Measurements from ENCODE around the gene ZFPM1.
"Not testable (repeated sequence)": the region's sequence is repeated elsewhere in the genome, so short reads cannot be mapped to it uniquely, and the experiment has no call there.

ZFPM1 gene

DNA sequence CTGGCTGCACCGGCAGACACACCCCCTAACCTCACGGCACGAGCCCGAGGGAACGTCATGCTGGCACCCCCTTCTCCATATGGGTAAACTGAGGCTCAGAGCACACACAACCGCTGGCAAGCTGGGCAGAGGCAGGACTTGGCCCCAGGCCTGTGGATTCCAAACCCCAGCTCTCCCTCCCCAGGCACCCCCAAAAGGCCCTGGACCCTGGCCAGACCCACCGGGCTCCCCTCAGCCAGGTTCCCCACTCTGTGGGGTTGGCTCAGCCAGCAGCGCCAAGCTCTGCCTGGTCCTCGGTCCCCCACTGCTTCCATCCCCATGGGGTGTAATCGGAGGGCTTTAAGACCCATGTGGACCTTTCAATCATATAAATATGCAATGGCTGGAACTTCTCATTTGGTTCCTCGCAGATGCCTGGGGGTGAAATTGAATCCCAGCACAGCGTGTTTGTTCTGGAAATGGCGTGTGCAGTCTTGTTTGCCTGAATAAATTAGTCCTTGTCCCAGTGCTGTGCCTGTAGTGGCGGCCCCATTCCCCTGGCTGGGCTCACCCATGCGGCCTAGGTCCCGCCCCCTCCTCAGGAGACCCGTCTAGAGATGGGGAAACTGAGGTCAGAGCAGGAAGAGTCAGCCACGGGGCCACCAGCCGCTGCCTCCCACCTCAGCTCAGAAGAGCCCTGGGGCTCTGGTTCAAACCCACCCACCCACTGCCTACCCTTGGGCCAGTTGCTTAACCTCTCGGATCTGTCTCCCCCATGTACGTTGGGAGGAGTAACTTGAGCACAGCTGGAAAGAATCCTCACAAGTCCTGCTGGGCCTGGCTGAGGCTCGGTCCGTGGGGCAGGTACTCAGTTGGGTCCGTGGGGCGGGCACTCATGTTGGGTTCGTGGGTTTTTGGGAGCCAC is 57.3 kb downstream of the ZFPM1 start:
- no peak for FAIRE-seq
- peak; percentile 42 for DNase-seq (ENCODE audit: insufficient read length, low spot score)

DNA sequence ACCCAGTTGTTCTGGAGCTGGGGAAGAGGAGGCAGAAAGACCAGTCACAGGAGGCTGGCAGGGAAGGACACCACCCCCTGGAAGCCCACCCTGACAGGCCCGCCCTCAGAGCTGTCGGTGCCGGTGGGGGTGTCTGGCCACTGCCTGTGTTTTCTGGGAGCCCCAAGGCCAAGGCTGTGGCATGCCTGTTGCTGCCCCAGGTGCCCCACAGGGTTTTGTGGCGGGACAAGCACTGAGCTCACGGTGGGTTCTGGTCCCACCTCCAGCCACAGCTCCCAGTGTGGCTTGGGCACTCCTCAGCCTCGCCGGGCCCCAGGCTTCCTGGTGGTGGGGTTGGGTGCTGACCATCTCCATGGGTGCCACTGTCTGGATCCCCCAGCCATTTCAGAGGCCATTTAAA is 58.0 kb downstream of the ZFPM1 start:
- DNase-seq (ENCODE audit: insufficient read length, low spot score) (no peak), FAIRE-seq (no peak)

DNA sequence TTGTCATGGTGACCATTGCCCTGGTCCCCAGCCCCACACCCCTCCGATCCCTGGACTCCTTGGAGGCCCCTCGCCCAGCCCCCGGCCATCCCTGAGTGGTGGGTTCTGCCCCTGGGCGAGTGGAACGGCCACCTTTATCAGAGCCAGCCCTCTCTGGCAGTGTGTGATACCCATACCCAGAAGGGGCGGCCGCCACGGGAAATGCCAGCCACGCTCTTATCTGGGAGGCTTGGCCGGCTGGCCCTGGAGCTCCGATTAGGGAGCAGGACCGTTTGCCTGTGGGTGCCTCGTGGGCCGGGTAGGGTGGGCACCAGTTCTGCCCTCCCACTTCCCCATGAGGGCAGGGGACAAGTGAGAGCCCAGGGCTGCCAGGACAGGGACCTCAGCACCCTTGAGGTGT is 58.8 kb downstream of the ZFPM1 start:
- DNase-seq (ENCODE audit: insufficient read length, low spot score) (no peak), FAIRE-seq (no peak)

DNA sequence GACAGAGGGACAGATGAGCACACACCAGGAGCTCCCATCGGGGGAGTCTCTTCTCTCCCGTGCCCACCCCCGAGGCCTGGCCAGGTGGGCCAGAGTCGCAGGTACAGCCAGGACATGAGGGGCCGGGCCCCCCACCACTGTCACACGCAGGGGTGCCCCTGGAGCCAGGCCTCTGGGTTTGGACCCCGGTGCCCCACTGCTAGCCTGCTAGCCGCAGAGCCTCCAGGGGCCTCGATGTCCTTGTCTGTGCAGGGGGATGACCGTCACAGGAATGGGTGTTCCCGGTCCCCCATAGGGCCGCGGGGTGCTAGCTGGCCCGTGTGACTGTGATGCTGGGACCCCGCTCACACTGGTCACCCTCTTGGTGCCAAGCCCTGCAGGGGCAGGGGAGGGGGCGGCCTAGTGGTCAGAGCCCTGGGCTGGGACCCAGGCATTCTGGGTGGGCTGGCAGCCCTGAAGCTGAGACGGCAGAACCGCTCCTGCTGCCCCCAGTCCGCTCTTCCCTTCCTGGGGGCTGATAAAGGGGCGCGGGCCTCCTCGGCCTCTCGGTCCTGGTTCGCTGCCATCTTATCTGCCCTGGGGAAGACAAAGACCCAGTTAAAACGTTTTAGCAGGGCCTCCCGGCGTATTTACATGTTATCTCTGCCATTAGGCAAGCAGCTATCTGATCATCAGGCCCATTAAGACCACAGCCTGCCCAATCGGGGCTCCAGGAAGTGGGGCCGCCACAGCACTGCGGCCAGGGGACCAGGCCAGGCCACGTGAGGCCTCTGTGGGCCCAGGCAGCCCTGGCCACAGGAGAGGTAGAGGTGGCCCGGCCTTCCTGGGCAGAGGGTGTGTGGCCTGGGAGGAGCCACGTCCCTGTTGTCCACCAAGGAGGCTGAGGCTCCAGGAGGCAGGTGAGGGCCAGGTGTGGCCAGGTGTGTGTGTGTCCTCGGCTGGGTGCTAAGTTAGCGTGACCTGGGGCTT is 59.9 kb downstream of the ZFPM1 start:
- DNase-seq (ENCODE audit: insufficient read length, low spot score) (no peak), FAIRE-seq (no peak)

DNA sequence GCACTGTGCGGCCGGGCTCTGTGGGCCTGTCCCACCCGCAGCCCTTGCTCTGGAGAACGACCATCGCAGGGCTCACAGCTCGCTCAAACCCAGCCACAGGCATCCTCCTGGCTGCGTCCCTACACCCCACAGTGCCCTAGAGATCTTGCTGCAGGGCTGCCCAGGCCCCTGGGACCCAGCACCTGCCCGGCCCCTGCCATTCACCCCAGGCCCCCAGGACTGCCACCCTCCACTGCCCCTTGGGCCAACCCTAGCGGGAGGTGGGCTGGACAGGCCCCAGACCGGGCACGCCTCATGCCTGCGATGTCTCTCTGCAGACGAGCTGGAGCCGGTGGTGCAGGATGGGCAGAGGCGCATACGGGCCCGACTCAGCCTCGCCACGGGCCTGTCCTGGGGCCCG is 61.0 kb downstream of the ZFPM1 start:
- FAIRE-seq, result no peak
- no peak for DNase-seq (ENCODE audit: insufficient read length, low spot score)

DNA sequence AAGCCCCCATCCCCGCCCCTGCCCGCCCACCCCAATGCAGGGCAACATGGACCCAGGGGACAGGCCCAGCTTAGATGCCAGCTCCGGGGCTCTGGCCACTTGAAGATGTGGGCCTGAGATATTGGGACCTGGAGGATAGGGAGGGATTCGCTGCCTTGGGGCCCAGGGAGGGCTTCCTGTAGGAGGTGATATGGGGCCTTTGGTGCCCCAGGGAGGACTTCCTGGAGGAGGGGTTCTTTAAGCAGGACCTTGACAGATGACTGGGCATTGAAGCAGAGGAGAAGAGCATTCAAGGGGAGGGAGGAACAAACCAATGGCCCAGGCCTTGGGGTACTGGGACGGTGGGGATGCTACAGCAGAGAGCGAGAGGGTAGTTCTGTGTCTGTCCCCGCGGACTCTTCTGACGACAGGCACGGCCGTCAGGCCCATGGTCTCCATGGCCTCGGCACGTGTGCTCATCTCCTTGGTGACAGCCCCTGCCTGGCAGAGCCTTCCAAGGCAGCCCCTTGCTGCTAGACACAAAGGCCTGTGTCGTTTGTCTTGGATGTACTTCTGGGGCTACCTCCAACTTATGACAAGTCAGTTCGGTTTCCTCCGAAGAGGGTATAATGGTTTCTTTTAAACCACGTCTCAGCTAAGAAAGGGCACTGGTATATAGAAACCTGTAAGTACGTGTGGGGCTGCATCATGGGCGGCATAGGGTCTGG is 61.6 kb downstream of the ZFPM1 start:
- no peak for FAIRE-seq
- DNase-seq (ENCODE audit: insufficient read length, low spot score), result no peak

DNA sequence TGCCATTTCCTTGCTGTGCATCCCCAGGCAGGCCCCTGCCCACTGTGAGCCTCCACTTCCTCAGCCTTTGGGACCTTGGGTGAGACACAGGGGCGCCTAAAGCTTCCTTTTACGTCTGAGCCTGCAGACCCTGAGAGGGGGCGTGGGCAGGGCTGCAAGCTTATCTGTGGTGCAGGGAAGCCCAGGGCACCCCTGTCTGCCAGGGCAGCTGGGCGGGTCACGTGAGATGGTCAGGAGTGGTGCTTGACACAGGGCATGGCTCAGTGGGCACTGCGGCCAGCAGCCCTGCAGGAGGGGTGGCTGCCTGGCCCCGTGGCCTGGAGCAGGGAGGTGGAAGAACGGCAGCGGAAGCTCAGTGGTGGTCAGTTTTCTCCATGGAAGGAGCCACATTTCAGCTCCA is 62.3 kb downstream of the ZFPM1 start:
- FAIRE-seq (no peak), DNase-seq (ENCODE audit: insufficient read length, low spot score) (no peak)

DNA sequence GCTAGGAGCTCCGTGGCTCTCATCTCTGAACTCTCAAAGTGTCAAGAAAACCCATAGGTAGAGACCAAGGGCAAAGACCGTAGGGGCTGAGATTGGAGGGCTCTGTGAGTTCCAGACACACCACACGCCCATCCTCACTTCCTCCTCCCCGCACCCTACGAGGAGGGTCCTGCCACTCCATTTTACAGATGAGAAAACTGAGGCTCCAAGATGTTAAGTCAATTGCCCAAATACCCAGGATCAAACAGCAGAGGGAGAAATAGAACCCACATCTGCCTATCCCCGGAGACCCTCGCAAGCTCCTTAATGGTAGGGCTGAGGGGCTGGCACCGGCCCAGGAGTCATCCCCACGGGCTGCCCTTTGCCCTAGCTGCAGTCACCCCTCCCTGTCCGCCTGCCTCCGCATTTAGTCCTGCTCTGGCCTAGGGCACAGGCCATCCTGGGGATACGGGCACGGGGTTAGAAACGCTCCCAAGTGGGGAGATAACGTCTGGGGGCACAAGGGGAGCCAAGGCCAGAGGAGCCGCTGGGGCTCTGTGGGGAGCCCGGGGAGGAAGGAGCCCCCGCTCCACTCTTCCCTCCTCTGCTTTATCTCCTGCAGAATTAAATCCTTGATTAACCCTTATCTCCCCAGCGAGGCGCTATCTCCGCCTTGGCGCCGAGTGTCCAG is 63.0 kb downstream of the ZFPM1 start:
- FAIRE-seq (no peak), DNase-seq (ENCODE audit: insufficient read length, low spot score) (no peak)

DNA sequence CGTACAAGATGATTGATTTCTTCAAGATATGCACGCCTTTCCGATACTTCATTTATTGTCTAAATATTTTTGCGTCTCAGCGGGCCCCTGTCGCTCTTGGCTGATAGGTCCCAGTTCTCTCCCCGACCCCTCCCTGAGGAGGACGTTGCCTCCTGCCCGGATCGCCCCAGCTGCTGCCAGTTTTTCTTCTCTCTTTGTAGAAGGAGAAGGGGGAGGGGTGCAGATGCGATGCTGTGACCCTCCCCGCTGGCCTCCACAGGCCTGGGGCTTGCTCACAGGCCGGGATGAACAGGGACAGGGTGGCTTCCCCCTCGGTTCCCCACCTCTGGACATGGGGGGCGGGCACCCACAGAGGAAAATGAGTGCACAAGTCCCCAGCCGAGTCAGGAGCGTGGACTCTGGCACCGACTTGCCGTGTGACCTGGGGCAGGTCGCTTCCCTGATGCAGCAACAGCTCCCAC is 63.6 kb downstream of the ZFPM1 start:
- no peak for FAIRE-seq

DNA sequence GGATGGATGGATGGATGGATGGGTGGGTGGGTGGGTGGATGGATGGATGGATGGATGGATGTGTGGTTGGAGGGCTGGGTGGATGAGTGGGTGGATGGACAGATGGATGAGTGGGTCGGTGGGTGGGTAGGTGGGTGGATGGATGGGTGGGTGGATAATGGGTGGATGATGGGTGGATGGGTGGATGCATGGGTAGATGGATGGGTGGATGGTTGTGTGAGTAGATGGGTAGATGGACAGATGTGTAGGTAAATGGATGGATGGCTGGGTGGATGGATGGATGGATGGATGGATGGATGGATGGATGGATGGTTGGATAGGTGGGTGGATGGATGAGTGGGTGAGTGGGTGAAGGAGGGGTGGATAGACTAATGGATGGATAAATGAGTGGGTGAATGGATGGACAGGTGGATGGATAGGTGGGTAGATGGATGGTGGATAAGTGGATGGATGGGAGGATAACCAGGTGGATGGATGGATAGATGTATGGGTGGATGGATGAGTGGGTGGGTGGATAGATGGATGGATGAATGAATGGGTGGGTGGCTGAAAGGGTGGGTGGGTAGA is 64.2 kb downstream of the ZFPM1 start:
- DNase-seq (ENCODE audit: insufficient read length, low spot score), result not testable (repeated sequence)
- FAIRE-seq, result peak; percentile 92

More for the DNA sequence above, 63.6 kb downstream of the ZFPM1 start:
- no peak for DNase-seq (ENCODE audit: insufficient read length, low spot score)

DNA sequence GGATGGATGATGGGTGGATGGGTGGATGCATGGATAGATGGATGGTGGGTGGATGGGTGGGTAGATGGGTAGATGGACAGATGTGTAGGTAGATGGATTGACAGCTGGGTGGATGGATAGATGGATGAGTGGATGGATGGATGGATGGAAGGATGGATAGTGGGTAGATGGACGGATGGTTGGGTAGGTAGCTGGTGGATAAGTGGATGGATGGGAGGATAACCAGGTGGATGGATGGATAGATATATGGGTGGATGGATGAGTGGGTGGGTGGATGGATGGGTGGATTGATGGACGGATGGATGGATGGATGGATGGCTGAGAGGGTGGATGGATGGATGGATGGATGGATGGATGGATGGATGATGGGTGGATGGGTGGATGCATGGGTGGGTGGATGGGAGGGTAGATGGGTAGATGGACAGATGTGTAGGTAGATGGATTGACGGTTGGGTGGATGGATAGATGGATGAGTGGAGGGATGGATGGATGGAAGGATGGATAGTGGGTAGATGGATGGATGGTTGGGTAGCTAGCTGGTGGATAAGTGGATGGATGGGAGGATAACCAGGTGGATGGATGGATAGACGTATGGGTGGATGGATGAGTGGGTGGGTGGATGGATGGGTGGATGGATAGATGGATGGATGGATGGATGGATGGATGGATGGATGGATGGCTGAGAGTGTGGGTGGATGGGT is 65.5 kb downstream of the ZFPM1 start:
- FAIRE-seq, result peak; percentile 90

DNA sequence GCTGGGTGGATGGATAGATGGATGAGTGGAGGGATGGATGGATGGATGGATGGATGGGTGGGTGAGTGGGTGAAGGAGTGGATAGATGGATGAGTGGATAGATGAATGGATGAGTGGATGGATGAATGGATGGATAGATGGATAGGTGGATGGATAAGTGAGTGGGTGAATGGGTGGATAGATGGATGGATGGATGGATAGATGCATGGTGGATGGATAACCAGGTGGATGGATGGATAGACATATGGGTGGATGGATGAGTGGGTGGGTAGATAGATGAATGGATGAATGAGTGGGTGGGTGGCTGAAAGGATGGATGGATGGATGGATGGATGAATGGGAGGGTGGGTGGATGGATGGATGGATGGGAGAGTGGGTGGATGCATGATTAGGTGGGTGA is 66.2 kb downstream of the ZFPM1 start:
- DNase-seq (ENCODE audit: insufficient read length, low spot score), result no peak
- no peak for FAIRE-seq

More for the DNA sequence above, 65.5 kb downstream of the ZFPM1 start:
- DNase-seq (ENCODE audit: insufficient read length, low spot score), result not testable (repeated sequence)

DNA sequence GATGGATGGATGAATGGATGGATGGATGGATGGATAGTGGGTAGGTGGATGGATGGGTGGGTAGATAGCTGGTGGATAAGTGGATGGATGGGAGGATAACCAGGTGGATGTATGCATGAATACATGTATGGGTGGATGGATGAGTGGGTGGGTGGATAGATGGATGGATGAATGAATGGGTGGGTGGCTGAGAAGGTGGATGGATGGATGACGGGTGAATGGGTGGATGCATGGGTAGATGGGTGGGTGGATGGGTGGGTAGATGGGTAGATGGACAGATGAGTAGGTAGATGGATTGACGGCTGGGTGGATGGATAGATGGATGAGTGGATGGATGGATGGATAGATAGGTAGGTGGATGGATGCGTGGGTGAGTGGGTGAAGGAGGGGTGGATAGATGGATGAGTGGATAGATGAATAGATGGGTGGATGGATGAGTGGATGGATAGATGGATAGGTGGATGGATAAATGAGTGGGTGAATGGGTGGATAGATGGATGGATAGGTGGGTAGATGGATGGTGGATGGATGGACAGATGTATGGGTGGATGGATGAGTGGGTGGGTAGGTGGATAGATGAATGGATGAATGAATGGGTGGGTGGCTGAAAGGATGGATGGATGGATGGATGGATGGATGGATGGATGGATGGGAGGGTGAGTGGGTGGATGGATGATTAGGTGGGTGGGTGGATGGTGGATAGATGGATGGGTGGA is 67.0 kb downstream of the ZFPM1 start:
- DNase-seq (ENCODE audit: insufficient read length, low spot score) (no peak), FAIRE-seq (peak; percentile 49)

DNA sequence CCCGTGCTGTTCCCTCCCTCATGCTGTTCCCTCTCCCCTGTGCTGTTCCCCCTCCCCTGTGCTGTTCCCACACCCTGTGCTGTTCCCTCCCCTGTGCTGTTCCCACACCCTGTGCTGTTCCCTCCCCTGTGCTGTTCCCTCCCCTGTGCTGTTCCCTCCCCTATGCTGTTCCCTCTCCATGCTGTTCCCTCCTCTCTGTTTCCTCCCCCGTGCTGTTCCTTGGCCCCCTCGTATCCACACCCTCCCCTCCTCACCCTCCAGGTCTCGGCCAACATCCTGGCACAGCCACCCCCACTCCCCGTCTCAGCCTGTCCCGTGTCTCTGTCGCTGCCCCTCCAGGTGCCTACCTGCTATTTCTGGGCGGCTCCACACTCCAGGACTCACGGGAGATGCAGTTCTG is 68.6 kb downstream of the ZFPM1 start:
- peak; percentile 23 for FAIRE-seq
- no peak for DNase-seq (ENCODE audit: insufficient read length, low spot score)

DNA sequence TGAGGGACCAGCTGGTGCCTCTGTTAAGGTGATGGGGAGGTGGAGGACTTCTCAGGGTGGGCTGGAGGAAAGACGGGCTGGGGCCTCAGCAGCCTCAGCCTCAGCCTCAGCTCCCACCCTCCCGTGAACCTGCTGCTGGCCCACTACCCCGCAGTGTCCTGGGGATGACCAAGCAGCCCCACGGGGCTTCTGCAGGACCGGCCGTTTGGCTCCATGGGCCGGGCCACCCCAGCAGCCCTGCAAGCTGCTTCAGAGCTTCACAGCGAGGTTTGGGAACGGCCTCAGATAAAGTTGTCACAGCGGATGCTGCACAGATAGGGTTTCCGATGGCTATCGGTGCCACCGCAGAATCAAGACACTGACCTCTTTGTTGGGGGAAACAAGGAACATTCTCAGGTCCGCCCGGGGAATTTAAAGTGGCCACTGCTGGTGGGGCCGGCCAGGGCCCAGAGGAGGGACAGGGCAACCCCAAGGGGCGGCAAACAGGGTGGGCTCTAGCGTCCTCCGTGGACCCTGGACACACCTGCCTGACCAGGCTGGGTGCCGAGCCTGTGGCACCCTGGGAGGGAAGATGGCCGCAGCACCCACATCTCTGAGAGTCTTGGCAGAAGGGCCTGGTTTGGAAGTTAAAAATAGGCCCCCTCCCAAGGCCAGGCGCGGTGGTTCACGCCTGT is 69.3 kb downstream of the ZFPM1 start:
- FAIRE-seq (no peak), DNase-seq (ENCODE audit: insufficient read length, low spot score) (no peak)

DNA sequence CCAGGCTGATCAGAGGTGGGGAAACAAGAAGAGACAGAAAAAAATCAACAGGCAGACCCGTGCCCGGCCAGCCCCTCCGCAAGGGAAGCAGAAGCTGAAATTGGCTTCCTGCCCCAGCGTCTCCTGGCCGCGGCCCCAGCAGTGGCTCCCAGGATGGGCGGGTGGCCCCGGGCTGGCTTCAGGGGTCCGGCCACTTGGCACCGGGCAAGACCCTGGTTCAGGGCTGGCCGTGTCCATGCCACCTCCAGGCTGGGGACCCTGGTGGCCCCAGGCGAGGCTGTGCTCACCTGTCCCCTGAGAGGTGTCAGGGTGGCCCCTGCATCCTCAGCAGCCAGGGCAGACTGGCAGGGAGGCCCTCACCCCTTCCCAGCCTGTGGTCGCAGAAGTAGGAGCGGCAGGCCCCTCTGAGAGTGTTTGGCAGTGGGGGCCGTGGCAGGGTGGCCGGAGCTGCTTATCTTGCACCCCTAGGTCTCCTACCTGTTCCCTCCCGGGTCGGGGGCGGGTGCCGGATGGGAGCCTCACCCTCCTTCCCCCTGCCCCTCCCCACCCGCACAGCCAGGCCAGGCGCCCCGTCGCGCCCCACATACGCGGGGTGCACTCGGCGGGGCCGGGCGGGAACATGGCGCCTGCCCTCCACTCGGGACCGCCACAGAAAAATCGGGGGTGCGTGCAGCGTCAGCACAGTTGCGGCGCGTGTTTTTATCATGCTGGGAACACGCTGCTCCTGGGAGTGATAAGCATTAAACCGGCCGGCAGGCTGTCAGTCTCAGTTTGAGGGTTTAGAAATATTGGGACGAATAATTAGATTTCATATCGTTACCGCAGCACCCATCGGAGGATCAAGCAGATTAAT is 70.5 kb downstream of the ZFPM1 start:
- DNase-seq (ENCODE audit: insufficient read length, low spot score), result no peak
- no peak for FAIRE-seq

Data from HTR-8/SVneo (cell line).